ENCODE results near the gene FRRS1. TPM values are rescaled to one million over a fixed set of nuclear protein-coding genes. Genes with fewer than 3 reads are reported as not detected.
A peak's percentile ranks its signal among the peaks of the same experiment; 100 is the strongest.

Gene FRRS1
- polyA plus RNA-seq, 2 of the 4 experiments (the other 2 are of a cell fraction): 2.4 to 4.9 TPM

GRCh38 chr1:99761774-99762173 is 4.7 kb downstream of the FRRS1 start:
- CTCF ChIA-PET: no interaction called here
- DNase-seq (ENCODE audit: low read depth in 1 of 2, low spot score in 1 of 2): no peak
- Histone ChIP-seq H3K27ac (no peak overlapping the region), H3K4me1 (peaks cover 29% of the 10 kb centered on the region), H3K4me2 (no peak overlapping the region), H3K9me3 (no peaks in the 10 kb centered on the region), H3K4me3 (no peak overlapping the region)
- no peak for ATAC-seq
- no peak for FAIRE-seq
- WGBS (ENCODE audit: missing lambda C conversion rate): 79% methylated on average over 1 of the region's 1 CpG
- POLR2A ChIA-PET: no interaction called here
- TF ChIP-seq HOXB13 (CRISPR knock-in tag; IDR thresholded peaks at IDR 0.05; ENCODE audit: low read depth) (no peak), CBX2 (IDR thresholded peaks at IDR 0.05; ENCODE audit: borderline replicate concordance, low read depth) (no peak), TP53 (CRISPR knock-in tag; IDR thresholded peaks at IDR 0.05) (no peak), SMC3 (IDR thresholded peaks at IDR 0.05) (no peak), TFCP2L1 (CRISPR knock-in tag; IDR thresholded peaks at IDR 0.05) (no peak), REST (IDR thresholded peaks at IDR 0.05) (no peak), BHLHE40 (IDR thresholded peaks at IDR 0.05; ENCODE audit: low read depth, low read length) (no peak), FOSB (CRISPR knock-in tag; IDR thresholded peaks at IDR 0.05) (no peak), HMGXB4 (CRISPR knock-in tag; IDR thresholded peaks at IDR 0.05; ENCODE audit: borderline replicate concordance) (no peak), POLR2A (IDR thresholded peaks at IDR 0.05; ENCODE audit: low read length) (no peak), JUNB (IDR thresholded peaks at IDR 0.05) (no peak), RNF2 (IDR thresholded peaks at IDR 0.05; ENCODE audit: borderline replicate concordance, low read depth) (no peak), ZC3H11A (IDR thresholded peaks at IDR 0.05) (no peak), MAZ (IDR thresholded peaks at IDR 0.05; ENCODE audit: borderline replicate concordance, low read depth, low read length) (no peak)

GRCh38 chr1:99759518-99760160 is 6.8 kb downstream of the FRRS1 start:
- ATAC-seq: no peak
- no peak for FAIRE-seq
- TF ChIP-seq CBX2 (IDR thresholded peaks at IDR 0.05; ENCODE audit: borderline replicate concordance, low read depth): no peak
- TF ChIP-seq HOXB5 (CRISPR knock-in tag; IDR thresholded peaks at IDR 0.05): no peak
- no peak for TF ChIP-seq MAX (IDR thresholded peaks at IDR 0.05)
- no peak for TF ChIP-seq RAD21 (conservative IDR thresholded peaks at IDR 0.05 in 1 of 2, IDR thresholded peaks at IDR 0.05 in 1 of 2)
- TF ChIP-seq POLR2AphosphoS2 (conservative IDR thresholded peaks at IDR 0.05; ENCODE audit: low read length): no peak
- TF ChIP-seq HEYL (CRISPR knock-in tag; IDR thresholded peaks at IDR 0.05): no peak
- TF ChIP-seq NR3C1 (IDR thresholded peaks at IDR 0.05): no peak
- TF ChIP-seq TFCP2L1 (CRISPR knock-in tag; IDR thresholded peaks at IDR 0.05): no peak
- no peak for TF ChIP-seq ZNF302 (CRISPR knock-in tag; IDR thresholded peaks at IDR 0.05)
- no peak for TF ChIP-seq ZC3H11A (IDR thresholded peaks at IDR 0.05)
- no peak for TF ChIP-seq KDM5A (IDR thresholded peaks at IDR 0.05)
- TF ChIP-seq PHF8 (IDR thresholded peaks at IDR 0.05; ENCODE audit: borderline replicate concordance, low read depth): no peak
- TF ChIP-seq ATOH8 (CRISPR knock-in tag; IDR thresholded peaks at IDR 0.05; ENCODE audit: low read depth): no peak
- TF ChIP-seq REST (IDR thresholded peaks at IDR 0.05): no peak
- TF ChIP-seq EHMT2 (IDR thresholded peaks at IDR 0.05; ENCODE audit: low read depth): no peak
- TF ChIP-seq NFE2L2 (conservative IDR thresholded peaks at IDR 0.05; ENCODE audit: low read length): no peak
- TF ChIP-seq SREBF2 (IDR thresholded peaks at IDR 0.05): no peak
- Histone ChIP-seq H3K27ac (no peak overlapping the region), H3K4me3 (no peak overlapping the region), H3K4me1 (peaks cover 41% of the 10 kb centered on the region), H3K4me2 (peak overlapping the region; percentile 33), H3K9me3 (no peaks in the 10 kb centered on the region)
- POLR2A ChIA-PET: no interaction called here
- 29% methylated on average over 4 of the region's 4 CpGs for WGBS (ENCODE audit: missing lambda C conversion rate)
- no peak for DNase-seq (ENCODE audit: low read depth in 1 of 2, low spot score in 1 of 2)
- CTCF ChIA-PET: no interaction called here

All from A549 (cell line).